Measurements from ENCODE around the gene CACNA1G.

CACNA1G gene

GRCh38 chr17:50602836-50603235, 42.3 kb downstream of the CACNA1G start:
- no CpG with 5 or more reads among the region's 18 CpGs for WGBS (ENCODE audit: extremely low coverage, insufficient coverage, low lambda C conversion rate)
- no peak for DNase-seq

GRCh38 chr17:50603340-50603739, 42.8 kb downstream of the CACNA1G start:
- peak; percentile 35 for DNase-seq
- no CpG with 5 or more reads among the region's 9 CpGs for WGBS (ENCODE audit: extremely low coverage, insufficient coverage, low lambda C conversion rate)
- H3K9ac ChIP-seq (ENCODE audit: low read length): no peak overlapping the region
- H2BK5ac ChIP-seq (ENCODE audit: low read length): no peak overlapping the region
- no peak overlapping the region for H3K27ac ChIP-seq (ENCODE audit: low read depth, low read length)
- no peak overlapping the region for H4K8ac ChIP-seq (ENCODE audit: low read depth, low read length)
- H2BK15ac ChIP-seq (replicated peaks; ENCODE audit: low read depth): no peak overlapping the region
- H3K23ac ChIP-seq (ENCODE audit: low read length): no peak overlapping the region
- H3K4me1 ChIP-seq (ENCODE audit: control insufficient read depth, low read depth, low read length): no peaks in the 10 kb centered on the region
- no peak overlapping the region for H2BK120ac ChIP-seq (ENCODE audit: low read depth, low read length)
- no peak overlapping the region for H3K18ac ChIP-seq (ENCODE audit: low read length)
- no peak overlapping the region for H4K5ac ChIP-seq (ENCODE audit: low read length)
- H2AK5ac ChIP-seq (ENCODE audit: low read length): no peak overlapping the region
- no peaks in the 10 kb centered on the region for H3K79me2 ChIP-seq (ENCODE audit: control insufficient read depth, insufficient read depth, low read length)
- H3K4me2 ChIP-seq (ENCODE audit: low read length): no peak overlapping the region
- no peak overlapping the region for H3K56ac ChIP-seq (ENCODE audit: low read length)
- H3K36me3 ChIP-seq (ENCODE audit: control insufficient read depth, insufficient read depth, low read length): no peaks in the 10 kb centered on the region
- H3K4me3 ChIP-seq (ENCODE audit: low read length): no peak overlapping the region
- no peaks in the 10 kb centered on the region for H3K27me3 ChIP-seq (ENCODE audit: insufficient read depth, low read length, poor library complexity)
- H3K79me1 ChIP-seq (ENCODE audit: low read length): no peaks in the 10 kb centered on the region
- H3K4ac ChIP-seq (ENCODE audit: low read depth, low read length): no peak overlapping the region

More at GRCh38 chr17:50602836-50603235, 42.3 kb downstream of the CACNA1G start:
- H3K4me2 ChIP-seq (ENCODE audit: low read length): no peak overlapping the region
- H3K27me3 ChIP-seq (ENCODE audit: insufficient read depth, low read length, poor library complexity): no peaks in the 10 kb centered on the region
- no peaks in the 10 kb centered on the region for H3K36me3 ChIP-seq (ENCODE audit: control insufficient read depth, insufficient read depth, low read length)
- no peak overlapping the region for H2AK5ac ChIP-seq (ENCODE audit: low read length)
- no peak overlapping the region for H3K18ac ChIP-seq (ENCODE audit: low read length)
- no peak overlapping the region for H2BK15ac ChIP-seq (replicated peaks; ENCODE audit: low read depth)
- no peak overlapping the region for H2BK120ac ChIP-seq (ENCODE audit: low read depth, low read length)
- no peak overlapping the region for H3K9ac ChIP-seq (ENCODE audit: low read length)
- H3K79me1 ChIP-seq (ENCODE audit: low read length): no peaks in the 10 kb centered on the region
- H3K4me1 ChIP-seq (ENCODE audit: control insufficient read depth, low read depth, low read length): no peaks in the 10 kb centered on the region
- H3K4ac ChIP-seq (ENCODE audit: low read depth, low read length): no peak overlapping the region
- no peak overlapping the region for H3K4me3 ChIP-seq (ENCODE audit: low read length)
- H4K8ac ChIP-seq (ENCODE audit: low read depth, low read length): no peak overlapping the region
- H3K56ac ChIP-seq (ENCODE audit: low read length): no peak overlapping the region
- no peak overlapping the region for H2BK5ac ChIP-seq (ENCODE audit: low read length)
- no peak overlapping the region for H4K5ac ChIP-seq (ENCODE audit: low read length)
- no peak overlapping the region for H3K27ac ChIP-seq (ENCODE audit: low read depth, low read length)
- H3K23ac ChIP-seq (ENCODE audit: low read length): no peak overlapping the region
- no peaks in the 10 kb centered on the region for H3K79me2 ChIP-seq (ENCODE audit: control insufficient read depth, insufficient read depth, low read length)

GRCh38 chr17:50604513-50604912, 44.0 kb downstream of the CACNA1G start:
- WGBS (ENCODE audit: extremely low coverage, insufficient coverage, low lambda C conversion rate): no CpG with 5 or more reads among the region's 13 CpGs
- no peaks in the 10 kb centered on the region for H3K27me3 ChIP-seq (ENCODE audit: insufficient read depth, low read length, poor library complexity)
- no peak for DNase-seq
- H3K4me2 ChIP-seq (ENCODE audit: low read length): no peak overlapping the region
- H3K4me3 ChIP-seq (ENCODE audit: low read length): no peak overlapping the region
- H3K36me3 ChIP-seq (ENCODE audit: control insufficient read depth, insufficient read depth, low read length): no peaks in the 10 kb centered on the region
- H3K79me1 ChIP-seq (ENCODE audit: low read length): no peaks in the 10 kb centered on the region
- H4K8ac ChIP-seq (ENCODE audit: low read depth, low read length): no peak overlapping the region
- no peak overlapping the region for H2BK15ac ChIP-seq (replicated peaks; ENCODE audit: low read depth)
- peak overlapping the region; percentile 70 for H3K56ac ChIP-seq (ENCODE audit: low read length)
- H3K79me2 ChIP-seq (ENCODE audit: control insufficient read depth, insufficient read depth, low read length): no peaks in the 10 kb centered on the region
- H3K18ac ChIP-seq (ENCODE audit: low read length): no peak overlapping the region
- H3K27ac ChIP-seq (ENCODE audit: low read depth, low read length): no peak overlapping the region
- H2BK5ac ChIP-seq (ENCODE audit: low read length): no peak overlapping the region
- no peak overlapping the region for H2AK5ac ChIP-seq (ENCODE audit: low read length)
- no peak overlapping the region for H2BK120ac ChIP-seq (ENCODE audit: low read depth, low read length)
- no peak overlapping the region for H4K5ac ChIP-seq (ENCODE audit: low read length)
- no peak overlapping the region for H3K4ac ChIP-seq (ENCODE audit: low read depth, low read length)
- no peak overlapping the region for H3K9ac ChIP-seq (ENCODE audit: low read length)
- H3K23ac ChIP-seq (ENCODE audit: low read length): no peak overlapping the region
- H3K4me1 ChIP-seq (ENCODE audit: control insufficient read depth, low read depth, low read length): no peaks in the 10 kb centered on the region

GRCh38 chr17:50605429-50605828, 44.9 kb downstream of the CACNA1G start:
- Histone ChIP-seq H4K5ac (ENCODE audit: low read length) (no peak overlapping the region), H3K79me2 (ENCODE audit: control insufficient read depth, insufficient read depth, low read length) (no peaks in the 10 kb centered on the region), H2AK5ac (ENCODE audit: low read length) (no peak overlapping the region), H3K23ac (ENCODE audit: low read length) (no peak overlapping the region), H3K4me3 (ENCODE audit: low read length) (no peak overlapping the region), H3K4me2 (ENCODE audit: low read length) (no peak overlapping the region), H3K79me1 (ENCODE audit: low read length) (no peaks in the 10 kb centered on the region), H3K27me3 (ENCODE audit: insufficient read depth, low read length, poor library complexity) (no peaks in the 10 kb centered on the region), H4K8ac (ENCODE audit: low read depth, low read length) (no peak overlapping the region), H3K18ac (ENCODE audit: low read length) (no peak overlapping the region), H3K56ac (ENCODE audit: low read length) (no peak overlapping the region), H2BK15ac (replicated peaks; ENCODE audit: low read depth) (no peak overlapping the region), H3K9ac (ENCODE audit: low read length) (no peak overlapping the region), H3K4ac (ENCODE audit: low read depth, low read length) (no peak overlapping the region), H3K36me3 (ENCODE audit: control insufficient read depth, insufficient read depth, low read length) (no peaks in the 10 kb centered on the region), H2BK120ac (ENCODE audit: low read depth, low read length) (no peak overlapping the region), H3K4me1 (ENCODE audit: control insufficient read depth, low read depth, low read length) (no peaks in the 10 kb centered on the region), H3K27ac (ENCODE audit: low read depth, low read length) (no peak overlapping the region), H2BK5ac (ENCODE audit: low read length) (no peak overlapping the region)
- WGBS (ENCODE audit: extremely low coverage, insufficient coverage, low lambda C conversion rate): no CpG with 5 or more reads among the region's 10 CpGs
- DNase-seq: no peak

- no peaks in the 10 kb centered on the region for H3K27me3 ChIP-seq (ENCODE audit: insufficient read depth, low read length, poor library complexity)
- H3K9ac ChIP-seq (ENCODE audit: low read length): no peak overlapping the region
- no peaks in the 10 kb centered on the region for H3K79me1 ChIP-seq (ENCODE audit: low read length)
- H2BK15ac ChIP-seq (replicated peaks; ENCODE audit: low read depth): no peak overlapping the region
- H3K4me3 ChIP-seq (ENCODE audit: low read length): no peak overlapping the region
- no peaks in the 10 kb centered on the region for H3K36me3 ChIP-seq (ENCODE audit: control insufficient read depth, insufficient read depth, low read length)
- no peak overlapping the region for H3K23ac ChIP-seq (ENCODE audit: low read length)
- no peak overlapping the region for H3K56ac ChIP-seq (ENCODE audit: low read length)
- H2BK120ac ChIP-seq (ENCODE audit: low read depth, low read length): no peak overlapping the region
- no peak overlapping the region for H4K8ac ChIP-seq (ENCODE audit: low read depth, low read length)
- DNase-seq: no peak
- no peak overlapping the region for H2BK5ac ChIP-seq (ENCODE audit: low read length)
- H3K18ac ChIP-seq (ENCODE audit: low read length): no peak overlapping the region
- no peak overlapping the region for H2AK5ac ChIP-seq (ENCODE audit: low read length)
- H4K5ac ChIP-seq (ENCODE audit: low read length): no peak overlapping the region
- H3K4me1 ChIP-seq (ENCODE audit: control insufficient read depth, low read depth, low read length): no peaks in the 10 kb centered on the region
- no peak overlapping the region for H3K4ac ChIP-seq (ENCODE audit: low read depth, low read length)
- WGBS (ENCODE audit: extremely low coverage, insufficient coverage, low lambda C conversion rate): no CpG with 5 or more reads among the region's 19 CpGs
- H3K79me2 ChIP-seq (ENCODE audit: control insufficient read depth, insufficient read depth, low read length): no peaks in the 10 kb centered on the region
- H3K4me2 ChIP-seq (ENCODE audit: low read length): no peak overlapping the region
- no peak overlapping the region for H3K27ac ChIP-seq (ENCODE audit: low read depth, low read length)
Measured at GRCh38 chr17:50607522-50608175, 47.1 kb downstream of the CACNA1G start.

All from mesendoderm (in vitro differentiated cells).